Lung microvascular endothelial cell (primary cell): ENCODE data around the gene RHD. TPM values are rescaled to one million over a fixed set of nuclear protein-coding genes. Genes with fewer than 3 reads are reported as not detected.
"Not testable (repeated sequence)": the region's sequence is repeated elsewhere in the genome, so short reads cannot be mapped to it uniquely, and the experiment has no call there.

ENCODE experiments used
- DNase-seq, 2 donors: peaks; one replicate each; pipeline versions ENCODE4 v3.0.0 to v3.0.0-alpha.2; 2010; ENCODE audit warnings: low read depth in 2 of 2
- total RNA-seq: library from RNA; depleted of rRNA; stranded (reverse); fragments of >200 nt; gene quantifications from 2 replicates; pipeline ENCODE4 v1.2.1, GENCODE V29; 2014

Gene RHD
- total RNA-seq, 1 donor from 2014 or later = 0.20 TPM

DNA sequence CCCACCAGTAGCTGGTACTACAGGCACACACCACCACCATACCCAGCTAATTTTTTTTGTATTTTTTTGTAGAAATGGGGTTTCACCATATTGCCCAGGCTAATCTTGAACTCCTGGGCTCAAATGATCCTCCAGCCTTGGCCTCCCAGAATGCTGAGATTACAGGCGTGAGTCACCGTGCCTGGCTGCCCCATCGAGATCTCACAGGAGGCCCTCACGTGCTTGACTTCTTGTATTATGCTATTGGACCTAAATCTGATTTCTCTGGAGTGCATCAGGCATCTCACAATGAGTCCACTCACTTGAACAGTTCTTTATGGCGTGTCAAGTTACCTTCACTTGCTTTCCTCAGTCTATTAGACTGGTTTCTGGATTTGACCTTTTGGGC lies 15.7 kb upstream of the RHD start:
- peak in 1 of 2 donors; percentile 0 for DNase-seq

DNA sequence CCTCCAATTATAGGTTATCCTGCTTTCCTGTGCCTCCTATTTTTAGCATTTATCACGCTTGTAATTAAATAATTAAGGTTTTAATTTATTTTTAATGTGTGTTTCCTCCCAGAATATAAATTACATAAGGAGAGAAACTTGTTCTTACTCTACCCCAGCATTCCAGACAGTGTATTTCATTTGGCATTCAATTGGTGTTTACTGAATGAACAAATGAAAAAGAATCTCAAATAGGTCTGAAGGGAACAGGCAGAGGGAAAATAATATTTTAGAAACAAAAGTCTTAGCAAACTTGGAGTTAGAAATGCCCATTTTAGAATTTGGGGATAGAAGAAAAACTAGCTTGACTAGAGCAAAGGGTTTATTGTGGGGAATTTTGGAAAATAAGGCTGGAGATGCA lies 15.1 kb upstream of the RHD start:
- peak in 1 of 2 donors; percentile 0 for DNase-seq

DNA sequence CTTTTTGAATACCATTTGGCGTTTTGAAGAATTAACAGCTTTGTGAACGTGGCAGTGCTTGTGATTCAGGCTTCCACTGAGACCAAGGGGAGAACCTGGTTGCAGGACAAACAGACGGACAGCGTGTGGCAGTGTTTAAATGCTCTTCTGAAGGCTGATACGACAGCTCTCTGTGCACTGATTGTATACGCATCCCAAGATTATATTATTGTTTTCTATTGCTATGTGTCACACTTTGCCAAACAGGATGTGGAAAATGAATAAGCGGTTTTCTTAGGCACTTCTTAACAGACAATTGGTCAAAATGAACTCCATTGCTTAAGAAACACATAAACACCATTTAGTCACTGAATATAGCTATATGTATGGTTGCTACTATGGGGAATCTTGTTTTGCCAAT lies 12.5 kb upstream of the RHD start:
- peak; percentile 48 to 67 for DNase-seq

GRCh38 chr1:25260336-25260735 lies 12.0 kb upstream of the RHD start:
- peak in 1 of 2 donors; percentile 0 for DNase-seq

GRCh38 chr1:25266554-25267287 lies 5.6 kb upstream of the RHD start:
- not testable (repeated sequence) for DNase-seq

DNA sequence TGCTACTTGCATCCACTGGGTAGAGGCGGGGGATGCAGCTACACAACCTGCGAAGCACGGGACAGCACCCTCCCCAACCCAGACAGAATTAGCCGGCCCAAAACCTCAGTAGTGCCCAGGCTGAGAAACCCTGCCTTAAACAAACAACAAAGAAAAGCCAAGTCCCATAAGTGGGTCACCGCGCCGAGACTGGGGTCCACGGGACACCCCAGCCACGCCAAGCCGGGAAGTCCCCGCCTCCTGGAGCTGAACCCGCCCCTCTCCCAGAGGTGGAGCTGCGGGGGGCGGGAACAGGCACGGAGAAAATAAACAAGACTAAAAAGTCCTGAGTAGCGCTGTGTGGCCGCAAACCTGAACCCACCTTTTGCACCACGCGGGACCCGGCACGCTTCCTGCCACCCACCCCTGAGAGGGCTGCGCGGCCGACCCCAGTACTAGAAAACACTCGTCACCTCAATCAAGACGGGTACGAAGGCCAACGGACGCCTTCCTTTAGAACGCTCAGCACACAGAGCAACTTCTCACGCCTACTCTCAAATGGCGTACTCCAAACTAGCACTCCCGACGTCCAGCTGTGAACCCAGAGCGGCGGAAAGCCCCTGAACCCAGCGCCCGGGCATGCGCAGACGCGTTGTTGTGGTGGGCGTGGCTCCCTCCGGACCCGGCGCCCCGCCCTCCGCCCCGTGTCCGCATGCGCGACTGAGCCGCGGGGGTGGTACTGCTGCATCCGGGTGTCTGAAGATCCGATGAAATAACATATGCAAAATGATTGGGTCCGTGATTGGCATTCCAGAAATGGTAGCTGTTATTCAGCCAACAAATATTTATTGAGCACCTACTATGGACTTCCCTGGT lies 4.8 kb upstream of the RHD start:
- peak in 1 of 2 donors; percentile 84 for DNase-seq

DNA sequence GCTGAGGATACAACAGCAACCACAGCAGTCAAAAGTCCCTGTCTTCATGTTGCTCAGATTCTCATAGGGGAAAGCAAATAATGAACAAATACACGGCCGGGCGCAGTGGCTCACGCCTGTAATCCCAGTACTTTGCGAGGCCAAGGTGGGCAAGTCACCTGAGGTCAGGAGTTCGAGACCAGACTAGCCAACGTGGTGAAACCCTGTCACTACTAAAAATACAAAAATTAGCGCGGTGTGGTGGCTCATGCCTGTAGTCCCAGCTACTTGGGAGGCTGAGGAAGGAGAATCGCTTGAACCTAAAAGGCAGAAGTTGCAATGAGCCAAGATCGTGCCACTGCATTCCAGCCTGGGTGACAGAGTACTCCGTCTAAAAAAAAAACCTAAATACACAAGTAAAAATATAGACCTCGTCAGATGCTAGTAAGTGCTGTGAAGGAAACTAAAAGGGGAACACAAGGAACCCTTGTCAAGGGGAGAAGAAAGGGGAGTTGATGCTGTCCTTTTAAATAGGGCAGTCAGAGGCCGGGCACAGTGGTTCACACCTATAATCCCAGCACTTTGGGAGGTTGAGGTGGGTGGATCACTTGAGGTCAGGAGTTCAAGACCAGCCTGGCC lies 4.1 kb upstream of the RHD start:
- not testable (repeated sequence) for DNase-seq

GRCh38 chr1:25275648-25276047 lies 3.3 kb downstream of the RHD start:
- not testable (repeated sequence) for DNase-seq

DNA sequence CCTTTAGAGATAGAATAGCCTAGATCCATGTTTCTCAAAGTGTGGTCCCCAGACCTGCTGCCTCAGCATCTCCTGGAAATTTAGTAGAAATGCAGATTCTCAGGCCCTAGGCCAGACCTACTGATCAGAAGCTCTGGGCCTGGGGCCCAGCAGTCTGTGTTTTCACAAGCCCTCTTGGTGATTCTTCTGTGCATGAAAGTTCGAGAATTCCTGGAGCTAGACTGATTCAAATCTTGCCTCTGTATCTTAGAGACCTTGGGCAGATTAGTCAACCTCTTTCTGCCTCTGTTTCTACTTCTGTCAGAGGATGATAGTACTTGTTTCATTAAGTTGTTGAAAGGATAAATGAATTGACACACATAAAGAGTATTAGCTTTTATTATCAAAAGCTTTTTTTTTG lies 5.0 kb downstream of the RHD start:
- DNase-seq = not testable (repeated sequence)

DNA sequence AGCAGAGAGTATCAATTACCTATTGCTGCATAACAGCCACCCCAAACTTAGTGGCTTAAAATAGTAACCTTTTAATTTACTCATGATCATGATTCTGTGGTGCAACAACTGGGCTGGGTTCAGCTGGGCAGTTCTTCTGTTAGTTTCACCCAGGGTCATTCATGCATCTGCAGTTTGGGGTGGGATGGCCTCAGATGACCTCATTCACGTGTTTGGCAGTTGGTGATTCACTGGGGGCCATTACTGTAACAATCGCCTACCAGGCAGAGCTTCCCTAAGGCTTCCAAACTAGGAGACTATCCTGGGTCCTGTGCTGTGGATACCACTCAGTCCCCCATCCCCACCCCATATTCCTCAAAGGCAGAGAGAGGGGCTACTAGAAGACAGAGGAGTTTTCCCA lies 6.0 kb downstream of the RHD start:
- DNase-seq = not testable (repeated sequence)

GRCh38 chr1:25278790-25279189 lies 6.5 kb downstream of the RHD start:
- DNase-seq = not testable (repeated sequence)

- DNase-seq = not testable (repeated sequence)
These were observed 7.4 kb downstream of the RHD start for GRCh38 chr1:25279693-25280111.

GRCh38 chr1:25285862-25286261 lies 13.6 kb downstream of the RHD start:
- not testable (repeated sequence) for DNase-seq

- not testable (repeated sequence) for DNase-seq
These were observed 14.9 kb downstream of the RHD start for GRCh38 chr1:25287164-25287563.

- not testable (repeated sequence) for DNase-seq
These were observed 16.3 kb downstream of the RHD start for GRCh38 chr1:25288573-25289101.

- not testable (repeated sequence) for DNase-seq
These were observed 17.7 kb downstream of the RHD start for GRCh38 chr1:25290043-25290442.

GRCh38 chr1:25293426-25293825 lies 21.1 kb downstream of the RHD start:
- not testable (repeated sequence) for DNase-seq

DNA sequence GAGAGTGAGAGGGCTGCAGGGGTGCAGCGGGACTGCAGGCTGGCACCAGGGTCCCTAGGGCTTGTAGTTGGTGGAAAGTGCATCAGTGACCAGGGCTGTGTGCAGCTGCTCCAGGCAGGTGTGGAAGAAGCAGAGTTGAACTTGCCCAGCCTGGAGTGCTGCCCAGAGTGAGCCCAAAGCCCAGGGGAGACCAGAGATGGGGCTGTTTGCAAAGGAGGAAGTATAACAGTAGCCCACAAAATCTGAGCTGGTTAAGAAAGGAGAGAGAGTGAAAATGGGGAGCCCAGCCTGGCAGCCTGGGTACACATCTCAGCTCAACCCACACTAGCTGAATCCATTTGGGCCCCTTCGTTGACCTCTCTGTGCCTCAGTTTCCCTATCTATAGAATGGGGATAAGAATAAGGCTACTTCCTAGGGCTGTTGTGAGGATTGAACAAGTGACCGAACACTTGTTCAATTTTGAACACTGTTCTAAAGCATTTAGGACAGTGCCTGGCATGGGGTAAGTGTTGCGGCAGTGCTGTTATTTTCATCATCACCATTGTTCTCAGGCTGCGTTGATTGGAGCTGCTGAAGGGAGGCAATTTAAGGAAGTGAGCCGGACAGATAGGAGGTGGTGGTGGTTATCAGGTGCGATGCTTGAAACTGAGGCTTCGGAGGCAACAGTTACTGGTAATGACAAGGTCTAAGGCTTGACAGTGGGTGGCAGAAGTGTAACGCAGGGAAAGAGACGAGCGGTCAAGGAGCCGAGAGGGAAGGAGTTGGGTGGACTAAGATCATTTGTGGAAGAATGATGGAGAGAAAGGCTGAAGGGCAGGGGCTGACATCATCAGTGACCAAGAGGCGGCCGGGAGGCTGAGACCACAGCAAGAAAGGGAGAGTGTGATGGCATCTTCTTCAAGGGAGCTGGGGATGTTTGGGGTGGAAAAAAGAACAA lies 22.8 kb downstream of the RHD start:
- DNase-seq = not testable (repeated sequence)

DNA sequence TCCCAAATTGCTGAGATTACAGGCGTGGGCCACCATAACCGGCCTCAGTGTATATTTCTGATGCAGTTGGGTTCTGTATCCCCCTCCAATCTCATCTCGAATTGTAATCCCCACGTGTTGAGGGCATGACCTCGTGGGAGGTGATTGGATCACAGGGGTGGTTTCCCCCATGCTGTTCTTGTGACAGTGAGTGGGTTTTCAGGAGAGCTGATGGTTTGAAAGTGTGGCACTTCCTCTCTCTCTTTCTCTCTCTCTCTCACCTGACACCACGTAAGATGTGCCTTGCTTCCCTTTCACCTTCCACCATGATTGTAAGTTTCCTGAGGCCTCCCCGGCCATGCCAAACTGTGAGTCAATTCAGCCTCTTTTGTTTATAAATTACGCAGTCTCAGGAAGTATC lies 24.2 kb downstream of the RHD start:
- peak in 1 of 2 donors; percentile 35 for DNase-seq

DNA sequence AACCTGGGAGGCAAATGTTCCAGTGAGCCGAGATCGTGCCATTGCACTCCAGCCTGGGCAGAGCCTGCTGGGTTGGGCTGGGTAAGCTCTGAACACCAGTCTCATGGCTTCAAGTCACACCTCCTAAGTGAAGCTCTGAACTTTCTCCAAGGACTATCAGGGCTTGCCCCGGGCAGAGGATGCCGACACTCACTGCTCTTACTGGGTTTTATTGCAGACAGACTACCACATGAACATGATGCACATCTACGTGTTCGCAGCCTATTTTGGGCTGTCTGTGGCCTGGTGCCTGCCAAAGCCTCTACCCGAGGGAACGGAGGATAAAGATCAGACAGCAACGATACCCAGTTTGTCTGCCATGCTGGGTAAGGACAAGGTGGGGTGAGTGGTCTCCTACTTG lies 28.4 kb downstream of the RHD start:
- not testable (repeated sequence) for DNase-seq

GRCh38 chr1:25302330-25302729 lies 30.0 kb downstream of the RHD start:
- not testable (repeated sequence) for DNase-seq
